HCT116 (cell line): Measurements from ENCODE around the gene WDR27.

Experiments
- CEBPB ChIP-seq: IDR thresholded peaks from 2 replicates; pipeline ENCODE4 v1.6.1; 2012; ENCODE audit warnings: low read depth
- EZH2 ChIP-seq: fragments of 200-600 bp; sonication (generic); IDR thresholded peaks from 2 replicates; pipeline ENCODE4 v1.6.1; 2017; ENCODE audit warnings: antibody characterized with exemption, mixed run types
- JUND ChIP-seq: IDR thresholded peaks from 2 replicates; pipeline ENCODE4 v1.6.1; 2012
- POLR2A ChIP-seq: IDR thresholded peaks from 2 replicates; pipeline ENCODE4 v1.7.0; 2011; ENCODE audit warnings: borderline replicate concordance; ENCODE audit not compliant: insufficient read depth, insufficient read length; ENCODE audit errors: extremely low read depth
- SIN3A ChIP-seq: IDR thresholded peaks from 2 replicates; pipeline ENCODE4 v1.6.1; 2012; ENCODE audit warnings: low read depth
- TCF7L2 ChIP-seq: IDR thresholded peaks from 2 replicates; pipeline ENCODE4 v1.7.0; 2011; ENCODE audit warnings: borderline replicate concordance, inconsistent platforms; ENCODE audit not compliant: insufficient read depth, insufficient read length; ENCODE audit errors: extremely low read depth
- YY1 ChIP-seq: IDR thresholded peaks from 2 replicates; pipeline ENCODE4 v1.6.1; 2011; ENCODE audit warnings: low read length, low read depth, moderate library complexity, mild to moderate bottlenecking; ENCODE audit not compliant: insufficient replicate concordance; ENCODE audit errors: extremely low read depth
- ZFX ChIP-seq: fragments of 450-650 bp; IDR thresholded peaks from 2 replicates; pipeline ENCODE4 v1.6.1; 2017
- ZNF274 ChIP-seq: fragments of 200-500 bp; sonication (Bioruptor generic); IDR thresholded peaks from 2 replicates; pipeline ENCODE4 v1.6.1; 2014; ENCODE audit warnings: mild to moderate bottlenecking, low read depth, low read length, inconsistent platforms
- TF ChIP-seq, protein P1 (sequence below), 3 experiments: fragments of 200-600 bp in 1 of 3; sonication (generic) in 1 of 3; IDR thresholded peaks in 2 of 3; conservative IDR thresholded peaks in 1 of 3; 2 replicates each; pipeline ENCODE4 v1.5.1; 2012 to 2017; ENCODE audit warnings: low read depth in 2 of 3, low read length in 2 of 3, antibody characterized with exemption in 1 of 3, borderline replicate concordance in 1 of 3, control low read depth in 1 of 3, mild to moderate bottlenecking in 1 of 3, mixed read lengths in 1 of 3, mixed run types in 1 of 3, moderate library complexity in 1 of 3; ENCODE audit not compliant: insufficient read depth in 1 of 3
- TF ChIP-seq, protein P2 (sequence below): IDR thresholded peaks from 2 replicates; pipeline ENCODE4 v1.6.1; 2012
- TF ChIP-seq, protein P3 (sequence below): IDR thresholded peaks from 2 replicates; pipeline ENCODE4 v1.6.1; 2011; ENCODE audit warnings: mild to moderate bottlenecking, low read length, moderate library complexity; ENCODE audit not compliant: insufficient replicate concordance; ENCODE audit errors: extremely low read depth

DNA sequence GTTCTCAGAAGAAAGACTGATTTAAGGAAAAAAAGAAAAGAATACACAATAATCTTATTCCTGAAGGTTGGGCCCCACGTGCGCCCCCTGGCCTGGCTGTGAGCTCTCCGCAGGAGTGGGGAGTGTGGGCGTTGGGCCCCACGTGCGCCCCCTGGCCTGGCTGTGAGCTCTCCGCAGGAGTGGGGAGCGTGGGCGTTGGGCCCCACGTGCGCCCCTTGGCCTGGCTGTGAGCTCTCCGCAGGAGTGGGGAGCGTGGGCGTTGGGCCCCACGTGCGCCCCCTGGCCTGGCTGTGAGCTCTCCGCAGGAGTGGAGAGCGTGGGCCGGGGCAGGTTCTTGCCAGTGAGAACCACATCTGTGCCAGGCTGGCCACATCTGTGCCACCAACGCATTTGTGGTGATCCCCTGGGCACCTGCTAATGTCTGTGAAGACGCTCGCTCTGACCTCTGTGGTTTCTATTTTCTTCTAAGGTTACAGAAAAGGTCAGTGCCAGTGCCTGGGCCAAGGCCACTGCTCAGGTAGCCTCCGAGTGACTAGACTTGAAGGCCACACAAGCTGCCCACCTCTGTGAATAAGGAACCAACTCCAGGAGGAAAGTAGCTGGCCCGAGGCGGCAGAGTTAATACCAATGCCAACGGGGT is 41.0 kb downstream of the WDR27 start:
- TF ChIP-seq, protein P1, sequence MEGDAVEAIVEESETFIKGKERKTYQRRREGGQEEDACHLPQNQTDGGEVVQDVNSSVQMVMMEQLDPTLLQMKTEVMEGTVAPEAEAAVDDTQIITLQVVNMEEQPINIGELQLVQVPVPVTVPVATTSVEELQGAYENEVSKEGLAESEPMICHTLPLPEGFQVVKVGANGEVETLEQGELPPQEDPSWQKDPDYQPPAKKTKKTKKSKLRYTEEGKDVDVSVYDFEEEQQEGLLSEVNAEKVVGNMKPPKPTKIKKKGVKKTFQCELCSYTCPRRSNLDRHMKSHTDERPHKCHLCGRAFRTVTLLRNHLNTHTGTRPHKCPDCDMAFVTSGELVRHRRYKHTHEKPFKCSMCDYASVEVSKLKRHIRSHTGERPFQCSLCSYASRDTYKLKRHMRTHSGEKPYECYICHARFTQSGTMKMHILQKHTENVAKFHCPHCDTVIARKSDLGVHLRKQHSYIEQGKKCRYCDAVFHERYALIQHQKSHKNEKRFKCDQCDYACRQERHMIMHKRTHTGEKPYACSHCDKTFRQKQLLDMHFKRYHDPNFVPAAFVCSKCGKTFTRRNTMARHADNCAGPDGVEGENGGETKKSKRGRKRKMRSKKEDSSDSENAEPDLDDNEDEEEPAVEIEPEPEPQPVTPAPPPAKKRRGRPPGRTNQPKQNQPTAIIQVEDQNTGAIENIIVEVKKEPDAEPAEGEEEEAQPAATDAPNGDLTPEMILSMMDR (IDR thresholded peaks at IDR 0.05 in 2 of 3, conservative IDR thresholded peaks at IDR 0.05 in 1 of 3; ENCODE audit: borderline replicate concordance in 1 of 3, insufficient read depth in 1 of 3, low read depth in 2 of 3, low read length in 2 of 3), result no peak
- TF ChIP-seq ZFX (no peak), YY1 (no peak), JUND (no peak), EZH2 (no peak), TCF7L2 (no peak), SIN3A (no peak), POLR2A (no peak), ZNF274 (no peak), CEBPB (no peak)
- TF ChIP-seq, protein P2, sequence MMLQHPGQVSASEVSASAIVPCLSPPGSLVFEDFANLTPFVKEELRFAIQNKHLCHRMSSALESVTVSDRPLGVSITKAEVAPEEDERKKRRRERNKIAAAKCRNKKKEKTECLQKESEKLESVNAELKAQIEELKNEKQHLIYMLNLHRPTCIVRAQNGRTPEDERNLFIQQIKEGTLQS, result no peak
- TF ChIP-seq, protein P3, sequence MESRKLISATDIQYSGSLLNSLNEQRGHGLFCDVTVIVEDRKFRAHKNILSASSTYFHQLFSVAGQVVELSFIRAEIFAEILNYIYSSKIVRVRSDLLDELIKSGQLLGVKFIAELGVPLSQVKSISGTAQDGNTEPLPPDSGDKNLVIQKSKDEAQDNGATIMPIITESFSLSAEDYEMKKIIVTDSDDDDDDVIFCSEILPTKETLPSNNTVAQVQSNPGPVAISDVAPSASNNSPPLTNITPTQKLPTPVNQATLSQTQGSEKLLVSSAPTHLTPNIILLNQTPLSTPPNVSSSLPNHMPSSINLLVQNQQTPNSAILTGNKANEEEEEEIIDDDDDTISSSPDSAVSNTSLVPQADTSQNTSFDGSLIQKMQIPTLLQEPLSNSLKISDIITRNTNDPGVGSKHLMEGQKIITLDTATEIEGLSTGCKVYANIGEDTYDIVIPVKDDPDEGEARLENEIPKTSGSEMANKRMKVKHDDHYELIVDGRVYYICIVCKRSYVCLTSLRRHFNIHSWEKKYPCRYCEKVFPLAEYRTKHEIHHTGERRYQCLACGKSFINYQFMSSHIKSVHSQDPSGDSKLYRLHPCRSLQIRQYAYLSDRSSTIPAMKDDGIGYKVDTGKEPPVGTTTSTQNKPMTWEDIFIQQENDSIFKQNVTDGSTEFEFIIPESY, result no peak
